Thoracic aorta (tissue), 2 donors: ENCODE data around the gene HSD17B7. TPM values are rescaled to one million over a fixed set of nuclear protein-coding genes. Genes with fewer than 3 reads are reported as not detected.

Source experiments
- ATAC-seq: fragments of 150-250 bp; one replicate; pipeline ENCODE4 v1.8.0; 2017; ENCODE audit warnings: low read depth; ENCODE audit not compliant: insufficient number of reproducible peaks, low FRiP score
- DNase-seq: peaks from one replicate; pipeline ENCODE4 v3.0.0-alpha.2; 2020; ENCODE audit warnings: low spot score
- H3K27ac ChIP-seq, 2 donors: fragments of 200-600 bp; sonication (generic); 1 replicate in 1 of 2; 2 replicates in 1 of 2; pipeline ENCODE4 v1.5.1; 2016; ENCODE audit warnings: mild to moderate bottlenecking in 2 of 2, moderate library complexity in 2 of 2
- H3K27me3 ChIP-seq: fragments of 200-600 bp; sonication (generic); replicated peaks from 2 replicates; pipeline ENCODE4 v1.6.0; 2016; ENCODE audit warnings: mild to moderate bottlenecking; ENCODE audit not compliant: insufficient read depth
- H3K36me3 ChIP-seq: fragments of 200-600 bp; sonication (generic); one replicate; pipeline ENCODE4 v1.5.1; 2016
- H3K4me1 ChIP-seq, 2 donors: fragments of 200-600 bp; sonication (generic); 1 replicate in 1 of 2; 2 replicates in 1 of 2; pipeline versions ENCODE4 v1.5.1 to v1.6.0; 2016; ENCODE audit warnings: low read depth in 2 of 2, mild to moderate bottlenecking in 1 of 2; ENCODE audit not compliant: control insufficient read depth in 1 of 2
- H3K4me3 ChIP-seq: fragments of 200-600 bp; sonication (generic); 2 replicates; pipeline ENCODE4 v1.5.1; 2016; ENCODE audit warnings: mild to moderate bottlenecking
- H3K9me3 ChIP-seq: fragments of 200-600 bp; sonication (generic); 2 replicates; pipeline ENCODE4 v1.5.1; 2016
- total RNA-seq, 2 donors: library from RNA; depleted of rRNA; stranded (reverse); fragments of >200 nt; gene quantifications; one replicate each; pipeline versions ENCODE4 v1.1.0 to v1.2.3, GENCODE V29; 2016
- TF ChIP-seq, protein P1 (sequence below): fragments of 200-600 bp; sonication (generic); IDR thresholded peaks from one replicate; pipeline ENCODE4 v1.5.1; 2019; ENCODE audit warnings: antibody characterized with exemption

HSD17B7 gene
- total RNA-seq, 2 donors from 2014 or later, result 10.4 to 14.4 TPM

DNA sequence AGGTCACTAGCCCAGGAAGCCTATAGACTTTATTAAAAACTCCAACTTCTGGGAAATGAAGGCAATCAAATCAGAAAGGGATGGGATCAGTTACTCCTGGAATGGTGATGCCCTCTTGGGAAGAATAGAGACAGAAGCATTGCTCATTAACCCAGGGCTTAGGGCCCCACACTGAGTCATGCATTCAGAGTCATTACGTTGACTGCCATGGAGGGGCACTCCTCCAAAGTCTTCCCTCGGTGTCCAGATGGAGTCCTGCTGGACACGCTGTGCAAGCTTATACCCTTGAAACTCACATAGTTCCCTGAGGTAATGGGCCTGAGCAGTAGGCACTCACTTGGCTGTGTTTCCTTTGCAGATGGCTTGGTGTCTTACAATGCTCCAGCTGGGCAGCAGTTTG, 35.2 kb upstream of the HSD17B7 start:
- H3K27ac ChIP-seq, result no peak overlapping the region
- DNase-seq (no peak), ATAC-seq (no peak)
- no peak overlapping the region for H3K4me3 ChIP-seq
- TF ChIP-seq, protein P1, sequence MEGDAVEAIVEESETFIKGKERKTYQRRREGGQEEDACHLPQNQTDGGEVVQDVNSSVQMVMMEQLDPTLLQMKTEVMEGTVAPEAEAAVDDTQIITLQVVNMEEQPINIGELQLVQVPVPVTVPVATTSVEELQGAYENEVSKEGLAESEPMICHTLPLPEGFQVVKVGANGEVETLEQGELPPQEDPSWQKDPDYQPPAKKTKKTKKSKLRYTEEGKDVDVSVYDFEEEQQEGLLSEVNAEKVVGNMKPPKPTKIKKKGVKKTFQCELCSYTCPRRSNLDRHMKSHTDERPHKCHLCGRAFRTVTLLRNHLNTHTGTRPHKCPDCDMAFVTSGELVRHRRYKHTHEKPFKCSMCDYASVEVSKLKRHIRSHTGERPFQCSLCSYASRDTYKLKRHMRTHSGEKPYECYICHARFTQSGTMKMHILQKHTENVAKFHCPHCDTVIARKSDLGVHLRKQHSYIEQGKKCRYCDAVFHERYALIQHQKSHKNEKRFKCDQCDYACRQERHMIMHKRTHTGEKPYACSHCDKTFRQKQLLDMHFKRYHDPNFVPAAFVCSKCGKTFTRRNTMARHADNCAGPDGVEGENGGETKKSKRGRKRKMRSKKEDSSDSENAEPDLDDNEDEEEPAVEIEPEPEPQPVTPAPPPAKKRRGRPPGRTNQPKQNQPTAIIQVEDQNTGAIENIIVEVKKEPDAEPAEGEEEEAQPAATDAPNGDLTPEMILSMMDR, result no peak
- H3K4me1 ChIP-seq, result no peaks in the 10 kb centered on the region
- H3K9me3 ChIP-seq, result no peaks in the 10 kb centered on the region
- no peaks in the 10 kb centered on the region for H3K27me3 ChIP-seq
- peaks cover 21% of the 10 kb centered on the region for H3K36me3 ChIP-seq

DNA sequence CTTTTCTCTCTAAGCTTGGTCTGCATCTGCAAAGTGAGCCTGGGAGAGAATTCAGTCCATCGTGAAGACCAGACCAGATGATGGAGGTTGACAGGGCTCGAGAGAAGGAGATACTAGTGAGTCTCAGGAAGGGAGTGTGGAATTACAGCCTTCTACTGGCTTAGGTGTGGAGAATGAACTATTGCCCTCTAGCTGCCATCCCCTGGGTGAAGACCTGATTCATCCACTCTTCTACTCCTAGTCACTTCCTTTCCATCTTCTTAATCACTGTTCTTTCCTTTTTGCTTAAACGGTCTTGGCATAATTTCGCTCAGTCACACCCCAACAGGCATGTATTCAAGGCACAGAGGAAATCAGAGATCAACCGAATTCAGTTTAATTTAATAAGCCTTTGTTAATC, 34.0 kb upstream of the HSD17B7 start:
- DNase-seq (no peak), ATAC-seq (no peak)
- Histone ChIP-seq H3K4me3 (no peak overlapping the region), H3K9me3 (no peaks in the 10 kb centered on the region), H3K27ac (no peak overlapping the region), H3K36me3 (peaks cover 31% of the 10 kb centered on the region), H3K27me3 (no peaks in the 10 kb centered on the region), H3K4me1 (no peaks in the 10 kb centered on the region)
- TF ChIP-seq, protein P1, result no peak

DNA sequence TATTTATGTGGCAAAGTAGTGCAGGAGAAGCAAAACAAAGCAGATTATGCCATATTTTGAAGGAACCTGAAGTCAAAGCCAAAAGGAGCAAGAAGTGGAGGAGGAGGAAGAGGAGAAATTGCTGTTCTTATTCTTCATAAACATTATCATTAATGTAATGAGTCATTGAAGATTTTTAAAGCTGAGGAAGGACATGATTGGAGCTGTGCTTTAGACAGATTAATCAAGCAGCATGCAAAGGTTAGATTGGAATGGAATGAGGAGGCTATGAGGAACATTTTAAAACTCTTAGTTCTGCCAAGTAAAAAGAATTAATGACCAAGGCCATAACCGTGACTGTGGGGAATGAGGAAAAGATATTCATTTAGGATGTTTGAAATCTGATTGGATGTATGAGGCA, 33.0 kb upstream of the HSD17B7 start:
- Histone ChIP-seq H3K9me3 (no peaks in the 10 kb centered on the region), H3K36me3 (peaks cover 31% of the 10 kb centered on the region), H3K4me1 (no peaks in the 10 kb centered on the region), H3K27ac (peak overlapping the region in 1 of 2 donors; percentile 1), H3K27me3 (no peaks in the 10 kb centered on the region), H3K4me3 (no peak overlapping the region)
- DNase-seq (no peak), ATAC-seq (no peak)
- TF ChIP-seq, protein P1, result no peak

DNA sequence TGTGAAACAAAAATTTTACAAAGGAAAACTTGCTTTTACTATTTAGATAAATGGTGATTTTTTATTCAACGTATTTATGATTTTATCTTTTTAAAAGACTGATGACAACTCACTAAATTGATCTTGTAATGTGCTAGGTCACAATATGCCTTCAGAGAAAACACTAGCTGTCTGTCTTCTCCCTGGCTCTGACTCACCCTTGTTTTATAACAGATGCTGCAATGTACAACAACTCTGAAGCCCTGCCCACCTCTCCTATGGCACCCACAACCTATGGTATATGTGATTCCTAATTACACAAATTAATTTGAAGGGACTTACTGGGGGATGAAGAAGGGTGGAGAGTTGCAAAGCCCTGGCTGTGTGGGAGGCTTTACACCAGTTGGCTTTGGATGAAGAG, 24.7 kb upstream of the HSD17B7 start:
- peaks cover 30% of the 10 kb centered on the region for H3K36me3 ChIP-seq
- no peaks in the 10 kb centered on the region for H3K9me3 ChIP-seq
- H3K4me3 ChIP-seq, result no peak overlapping the region
- DNase-seq, result no peak
- H3K27ac ChIP-seq, result no peak overlapping the region
- no peaks in the 10 kb centered on the region for H3K27me3 ChIP-seq
- no peak for ATAC-seq
- no peaks in the 10 kb centered on the region for H3K4me1 ChIP-seq
- TF ChIP-seq, protein P1, result no peak

DNA sequence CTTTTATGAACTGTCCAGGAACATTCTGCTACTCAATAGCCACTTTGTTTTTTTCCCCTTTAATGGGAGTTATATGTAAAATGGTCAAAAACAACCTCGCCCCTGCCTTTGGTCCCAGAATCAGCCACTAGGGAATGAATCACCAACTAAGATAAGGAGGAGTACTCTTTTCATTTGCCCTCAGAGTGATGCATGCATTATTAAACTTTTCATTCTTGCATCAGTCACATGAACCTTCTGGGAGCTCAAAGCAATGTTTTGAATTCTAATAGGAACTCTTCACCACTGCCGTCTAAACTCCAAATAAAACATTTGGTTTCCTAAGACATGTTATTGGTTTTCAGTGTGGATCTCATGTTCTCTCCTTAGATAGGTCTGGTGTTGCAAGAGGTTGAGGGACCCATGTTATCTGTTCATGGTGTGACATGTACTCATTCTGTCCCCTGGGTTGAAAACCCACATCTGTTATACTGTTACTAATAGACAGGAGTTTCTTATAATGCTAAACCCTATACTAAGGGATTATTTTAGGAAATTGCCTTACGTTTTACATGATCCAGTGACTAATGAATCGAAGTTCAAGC, 17.8 kb upstream of the HSD17B7 start:
- Histone ChIP-seq H3K36me3 (peaks cover 22% of the 10 kb centered on the region), H3K27me3 (no peaks in the 10 kb centered on the region), H3K4me3 (no peak overlapping the region), H3K27ac (no peak overlapping the region), H3K4me1 (no peaks in the 10 kb centered on the region), H3K9me3 (no peaks in the 10 kb centered on the region)
- DNase-seq (no peak), ATAC-seq (no peak)
- TF ChIP-seq, protein P1, result no peak
